HEK293 (cell line): ENCODE data around the gene NCKAP5.

Experiments
- BCL11A ChIP-seq: fragments of 450-650 bp; formaldehyde crosslinking; IDR thresholded peaks from 2 replicates; pipeline ENCODE4 v1.5.1; 2016; ENCODE audit warnings: low read depth, missing biosample characterization, missing genetic modification characterization
- CTCF ChIP-seq: fragments of 450-650 bp; formaldehyde crosslinking; IDR thresholded peaks from 2 replicates; pipeline ENCODE4 v1.5.1; 2016; ENCODE audit warnings: missing biosample characterization, missing genetic modification characterization
- KLF1 ChIP-seq: fragments of 450-650 bp; formaldehyde crosslinking; IDR thresholded peaks from 2 replicates; pipeline ENCODE4 v1.5.1; 2016; ENCODE audit warnings: missing biosample characterization, missing genetic modification characterization
- REPIN1 ChIP-seq: fragments of 450-650 bp; formaldehyde crosslinking; IDR thresholded peaks from 2 replicates; pipeline ENCODE4 v1.5.1; 2017; ENCODE audit warnings: missing biosample characterization, missing genetic modification characterization, low read depth
- YY1 ChIP-seq: fragments of 450-650 bp; formaldehyde crosslinking; IDR thresholded peaks from 2 replicates; pipeline ENCODE4 v1.5.1; 2018; ENCODE audit warnings: missing biosample characterization, missing genetic modification characterization
- ZBTB7A ChIP-seq: fragments of 450-650 bp; formaldehyde crosslinking; IDR thresholded peaks from 2 replicates; pipeline ENCODE4 v1.5.1; 2016; ENCODE audit warnings: low read depth, missing biosample characterization, missing genetic modification characterization
- ZNF24 ChIP-seq: fragments of 450-650 bp; formaldehyde crosslinking; IDR thresholded peaks from 2 replicates; pipeline ENCODE4 v1.5.1; 2016; ENCODE audit warnings: missing biosample characterization, missing genetic modification characterization
- ZNF530 ChIP-seq: fragments of 450-650 bp; formaldehyde crosslinking; IDR thresholded peaks from 2 replicates; pipeline ENCODE4 v1.5.1; 2016; ENCODE audit warnings: low read depth, missing biosample characterization, missing genetic modification characterization
- ZNF549 ChIP-seq: fragments of 450-650 bp; IDR thresholded peaks from 2 replicates; pipeline ENCODE4 v1.5.1; 2018; ENCODE audit warnings: missing biosample characterization, missing genetic modification characterization, mild to moderate bottlenecking, inconsistent platforms, moderate library complexity
- TF ChIP-seq, protein P1 (sequence below): fragments of 450-650 bp; formaldehyde crosslinking; IDR thresholded peaks from 2 replicates; pipeline ENCODE4 v1.5.1; 2016; ENCODE audit warnings: missing biosample characterization, missing genetic modification characterization, borderline replicate concordance
- TF ChIP-seq, protein P2 (sequence below): fragments of 450-650 bp; formaldehyde crosslinking; IDR thresholded peaks from 2 replicates; pipeline ENCODE4 v1.5.1; 2016; ENCODE audit warnings: missing biosample characterization, missing genetic modification characterization
- TF ChIP-seq, protein P3 (sequence below): fragments of 450-650 bp; formaldehyde crosslinking; IDR thresholded peaks from 2 replicates; pipeline ENCODE4 v1.5.1; 2017; ENCODE audit warnings: missing biosample characterization, missing genetic modification characterization

GRCh38 chr2:133588144-133588543, 19.9 kb upstream of the NCKAP5 start:
- TF ChIP-seq CTCF (tag by site-specific recombination) (no peak), ZNF549 (tag by site-specific recombination) (no peak), YY1 (tag by site-specific recombination) (no peak), ZNF24 (tag by site-specific recombination) (no peak), ZBTB7A (tag by site-specific recombination) (no peak), REPIN1 (no peak), ZNF530 (tag by site-specific recombination) (no peak), KLF1 (tag by site-specific recombination) (no peak), BCL11A (tag by site-specific recombination) (no peak)
- TF ChIP-seq, protein P1, sequence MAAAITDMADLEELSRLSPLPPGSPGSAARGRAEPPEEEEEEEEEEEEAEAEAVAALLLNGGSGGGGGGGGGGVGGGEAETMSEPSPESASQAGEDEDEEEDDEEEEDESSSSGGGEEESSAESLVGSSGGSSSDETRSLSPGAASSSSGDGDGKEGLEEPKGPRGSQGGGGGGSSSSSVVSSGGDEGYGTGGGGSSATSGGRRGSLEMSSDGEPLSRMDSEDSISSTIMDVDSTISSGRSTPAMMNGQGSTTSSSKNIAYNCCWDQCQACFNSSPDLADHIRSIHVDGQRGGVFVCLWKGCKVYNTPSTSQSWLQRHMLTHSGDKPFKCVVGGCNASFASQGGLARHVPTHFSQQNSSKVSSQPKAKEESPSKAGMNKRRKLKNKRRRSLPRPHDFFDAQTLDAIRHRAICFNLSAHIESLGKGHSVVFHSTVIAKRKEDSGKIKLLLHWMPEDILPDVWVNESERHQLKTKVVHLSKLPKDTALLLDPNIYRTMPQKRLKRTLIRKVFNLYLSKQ (tag by site-specific recombination) = no peak
- TF ChIP-seq, protein P2, sequence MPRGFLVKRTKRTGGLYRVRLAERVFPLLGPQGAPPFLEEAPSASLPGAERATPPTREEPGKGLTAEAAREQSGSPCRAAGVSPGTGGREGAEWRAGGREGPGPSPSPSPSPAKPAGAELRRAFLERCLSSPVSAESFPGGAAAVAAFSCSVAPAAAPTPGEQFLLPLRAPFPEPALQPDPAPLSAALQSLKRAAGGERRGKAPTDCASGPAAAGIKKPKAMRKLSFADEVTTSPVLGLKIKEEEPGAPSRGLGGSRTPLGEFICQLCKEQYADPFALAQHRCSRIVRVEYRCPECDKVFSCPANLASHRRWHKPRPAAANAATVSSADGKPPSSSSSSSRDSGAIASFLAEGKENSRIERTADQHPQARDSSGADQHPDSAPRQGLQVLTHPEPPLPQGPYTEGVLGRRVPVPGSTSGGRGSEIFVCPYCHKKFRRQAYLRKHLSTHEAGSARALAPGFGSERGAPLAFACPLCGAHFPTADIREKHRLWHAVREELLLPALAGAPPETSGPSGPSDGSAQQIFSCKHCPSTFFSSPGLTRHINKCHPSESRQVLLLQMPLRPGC (tag by site-specific recombination) = no peak
- TF ChIP-seq, protein P3, sequence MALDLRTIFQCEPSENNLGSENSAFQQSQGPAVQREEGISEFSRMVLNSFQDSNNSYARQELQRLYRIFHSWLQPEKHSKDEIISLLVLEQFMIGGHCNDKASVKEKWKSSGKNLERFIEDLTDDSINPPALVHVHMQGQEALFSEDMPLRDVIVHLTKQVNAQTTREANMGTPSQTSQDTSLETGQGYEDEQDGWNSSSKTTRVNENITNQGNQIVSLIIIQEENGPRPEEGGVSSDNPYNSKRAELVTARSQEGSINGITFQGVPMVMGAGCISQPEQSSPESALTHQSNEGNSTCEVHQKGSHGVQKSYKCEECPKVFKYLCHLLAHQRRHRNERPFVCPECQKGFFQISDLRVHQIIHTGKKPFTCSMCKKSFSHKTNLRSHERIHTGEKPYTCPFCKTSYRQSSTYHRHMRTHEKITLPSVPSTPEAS = no peak
